HG02938 (cell line): ENCODE data around the gene SLC34A1.
"Not testable (repeated sequence)": the region's sequence is repeated elsewhere in the genome, so short reads cannot be mapped to it uniquely, and the experiment has no call there.

Experiments
- ATAC-seq: cut with Tn5 transposase; IDR thresholded peaks from one replicate; pipeline ENCODE4 v1.9.1; 2021; ENCODE audit warnings: mild to moderate bottlenecking, moderate library complexity; ENCODE audit not compliant: unreplicated experiment

SLC34A1 gene

GRCh38 chr5:177367981-177368868 is 16.0 kb upstream of the SLC34A1 start:
- no peak for ATAC-seq

- ATAC-seq, result no peak
Observed at GRCh38 chr5:177368869-177369644, 15.2 kb upstream of the SLC34A1 start.

GRCh38 chr5:177369645-177370440 is 14.4 kb upstream of the SLC34A1 start:
- no peak for ATAC-seq

GRCh38 chr5:177370488-177371119 is 13.6 kb upstream of the SLC34A1 start:
- no peak for ATAC-seq

GRCh38 chr5:177371120-177372033 is 12.9 kb upstream of the SLC34A1 start:
- no peak for ATAC-seq

- ATAC-seq, result no peak
Observed at GRCh38 chr5:177372034-177372896, 12.0 kb upstream of the SLC34A1 start.

GRCh38 chr5:177372910-177373309 is 11.3 kb upstream of the SLC34A1 start:
- ATAC-seq, result no peak

- ATAC-seq, result no peak
Observed at GRCh38 chr5:177373806-177374205, 10.4 kb upstream of the SLC34A1 start.

GRCh38 chr5:177374211-177374610 is 10.0 kb upstream of the SLC34A1 start:
- ATAC-seq, result no peak

- ATAC-seq, result not testable (repeated sequence)
Observed at GRCh38 chr5:177375516-177375915, 8.7 kb upstream of the SLC34A1 start.

- ATAC-seq, result no peak
Observed at GRCh38 chr5:177376107-177376506, 8.1 kb upstream of the SLC34A1 start.

- ATAC-seq, result no peak
Observed at GRCh38 chr5:177377851-177378776, 6.1 kb upstream of the SLC34A1 start.

- peak; percentile 48 for ATAC-seq
Observed at GRCh38 chr5:177378884-177379883, 5.0 kb upstream of the SLC34A1 start.

GRCh38 chr5:177380805-177381126 is 3.5 kb upstream of the SLC34A1 start:
- no peak for ATAC-seq

- ATAC-seq, result no peak
Observed at GRCh38 chr5:177382423-177383029, 1.7 kb upstream of the SLC34A1 start.

- no peak for ATAC-seq
Observed at GRCh38 chr5:177383181-177383580, 1.1 kb upstream of the SLC34A1 start.
